Cardiac muscle cell (in vitro differentiated cells and primary cell): ENCODE data around the gene IVNS1ABP. TPM values are rescaled to one million over a fixed set of nuclear protein-coding genes. Genes with fewer than 3 reads are reported as not detected.
A peak's percentile ranks its signal among the peaks of the same experiment; 100 is the strongest.

Experiments used
- DNase-seq, 2 donors: peaks; one replicate each; pipeline versions ENCODE4 v3.0.0 to v3.0.0-alpha.2; 2010 to 2017; ENCODE audit warnings: low read depth in 1 of 2, low spot score in 1 of 2
- H3K27ac ChIP-seq: fragments of 200-600 bp; sonication (generic); 2 replicates; pipeline ENCODE4 v1.5.1; 2016
- H3K27me3 ChIP-seq: fragments of 200-600 bp; sonication (generic); 2 replicates; pipeline ENCODE4 v1.6.0; 2016; ENCODE audit warnings: control low read depth
- H3K36me3 ChIP-seq: fragments of 200-600 bp; sonication (generic); 2 replicates; pipeline ENCODE4 v1.5.1; 2016; ENCODE audit warnings: control low read depth
- H3K4me1 ChIP-seq: fragments of 200-600 bp; sonication (generic); 2 replicates; pipeline ENCODE4 v1.8.1; 2017; ENCODE audit warnings: low read depth, mild to moderate bottlenecking, mixed run types
- H3K4me3 ChIP-seq: fragments of 200-600 bp; sonication (generic); 2 replicates; pipeline ENCODE4 v1.5.1; 2016; ENCODE audit warnings: mild to moderate bottlenecking
- H3K9me3 ChIP-seq: fragments of 200-600 bp; sonication (generic); 2 replicates; pipeline ENCODE4 v1.5.1; 2017; ENCODE audit warnings: low read depth, mild to moderate bottlenecking, control low read depth
- polyA plus RNA-seq: library from polyadenylated mRNA; unstranded; fragments of >200 nt; fragmentation: Nextera tagmentation; extraction: Ambion mirVana; gene quantifications from 2 replicates; pipeline ENCODE4 v1.2.1, GENCODE V29; 2016
- total RNA-seq: library from RNA; depleted of rRNA; stranded (reverse); fragments of >200 nt; gene quantifications from 2 replicates; pipeline ENCODE4 v1.2.3, GENCODE V29; 2016
- TF ChIP-seq, protein P1 (sequence below): IDR thresholded peaks from 2 replicates; pipeline ENCODE4 v1.5.1; 2012; ENCODE audit warnings: low read depth, mild to moderate bottlenecking, low read length

Gene IVNS1ABP
- total and polyA plus RNA-seq, 2 experiments from 2014 or later = 48.8 to 49.6 TPM

DNA sequence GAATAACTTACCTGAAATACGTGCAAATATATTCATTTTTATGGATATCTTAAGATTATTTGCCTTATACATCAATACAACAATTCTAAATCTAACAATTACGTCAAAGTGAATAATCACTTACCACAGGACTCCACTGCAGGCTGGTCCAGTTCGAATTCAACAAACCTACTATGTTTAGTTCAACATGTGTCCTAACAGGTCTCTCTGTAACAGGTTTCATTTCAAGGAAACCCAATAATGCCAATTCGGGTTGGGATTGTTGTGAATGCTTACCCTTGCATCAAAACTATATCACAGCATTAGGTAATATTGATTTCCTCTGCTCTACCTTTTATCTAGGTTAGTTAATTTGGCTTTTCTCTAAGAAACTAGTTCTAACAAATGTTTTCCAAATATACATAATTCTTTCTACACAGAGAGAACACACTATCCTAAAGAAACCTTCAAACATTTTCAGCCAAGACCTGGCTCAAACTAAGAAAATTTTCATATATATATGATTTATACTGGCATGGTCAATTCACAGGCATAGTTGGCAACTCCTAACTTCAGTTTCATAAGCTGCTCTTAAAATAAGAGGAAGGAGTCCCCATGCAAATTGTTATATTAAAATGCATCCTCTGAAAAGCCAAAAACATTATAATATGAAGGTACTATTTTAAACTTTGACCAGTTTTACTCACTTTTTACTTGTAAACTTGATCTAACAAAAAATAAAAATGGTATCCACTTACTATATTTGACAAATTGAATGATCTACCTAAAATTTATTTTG is 4.5 kb downstream of the IVNS1ABP start:
- no peak for DNase-seq
- Histone ChIP-seq H3K4me3 (no peak overlapping the region), H3K9me3 (no peaks in the 10 kb centered on the region), H3K4me1 (peaks cover 41% of the 10 kb centered on the region), H3K27me3 (no peaks in the 10 kb centered on the region), H3K36me3 (peaks cover 28% of the 10 kb centered on the region), H3K27ac (no peak overlapping the region)
- TF ChIP-seq, protein P1, sequence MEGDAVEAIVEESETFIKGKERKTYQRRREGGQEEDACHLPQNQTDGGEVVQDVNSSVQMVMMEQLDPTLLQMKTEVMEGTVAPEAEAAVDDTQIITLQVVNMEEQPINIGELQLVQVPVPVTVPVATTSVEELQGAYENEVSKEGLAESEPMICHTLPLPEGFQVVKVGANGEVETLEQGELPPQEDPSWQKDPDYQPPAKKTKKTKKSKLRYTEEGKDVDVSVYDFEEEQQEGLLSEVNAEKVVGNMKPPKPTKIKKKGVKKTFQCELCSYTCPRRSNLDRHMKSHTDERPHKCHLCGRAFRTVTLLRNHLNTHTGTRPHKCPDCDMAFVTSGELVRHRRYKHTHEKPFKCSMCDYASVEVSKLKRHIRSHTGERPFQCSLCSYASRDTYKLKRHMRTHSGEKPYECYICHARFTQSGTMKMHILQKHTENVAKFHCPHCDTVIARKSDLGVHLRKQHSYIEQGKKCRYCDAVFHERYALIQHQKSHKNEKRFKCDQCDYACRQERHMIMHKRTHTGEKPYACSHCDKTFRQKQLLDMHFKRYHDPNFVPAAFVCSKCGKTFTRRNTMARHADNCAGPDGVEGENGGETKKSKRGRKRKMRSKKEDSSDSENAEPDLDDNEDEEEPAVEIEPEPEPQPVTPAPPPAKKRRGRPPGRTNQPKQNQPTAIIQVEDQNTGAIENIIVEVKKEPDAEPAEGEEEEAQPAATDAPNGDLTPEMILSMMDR = no peak

DNA sequence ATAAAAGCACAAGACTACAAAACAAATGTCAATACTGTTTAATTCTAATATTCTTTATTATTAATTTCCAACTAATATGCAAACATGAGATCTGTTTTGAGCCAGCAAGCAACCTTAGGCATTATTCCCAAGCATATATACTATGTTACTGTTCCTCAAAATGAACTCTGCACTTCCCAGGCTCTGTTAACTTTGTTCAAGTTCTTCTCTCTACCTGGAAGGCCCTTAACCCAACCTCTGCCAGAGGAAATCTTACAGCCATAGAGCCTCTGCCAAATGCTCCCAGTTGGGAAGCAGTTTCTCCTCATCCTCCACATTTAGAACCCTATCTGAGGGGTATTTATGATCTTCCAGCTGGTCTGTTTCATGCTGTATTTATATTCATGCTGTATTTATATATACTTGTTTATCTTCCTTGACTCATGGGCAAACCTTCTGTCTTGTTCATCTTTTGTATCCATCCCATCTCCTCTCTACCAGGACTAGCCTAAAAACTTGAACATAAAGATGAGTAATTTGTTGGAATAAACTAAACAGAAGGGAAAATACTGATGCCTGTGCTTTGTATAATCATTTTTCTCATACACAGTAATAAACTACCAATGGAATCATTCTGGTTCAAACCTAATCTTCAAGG is 5.3 kb downstream of the IVNS1ABP start:
- H3K27ac ChIP-seq = no peak overlapping the region
- H3K27me3 ChIP-seq = no peaks in the 10 kb centered on the region
- TF ChIP-seq, protein P1 = no peak
- peaks cover 41% of the 10 kb centered on the region for H3K4me1 ChIP-seq
- no peak for DNase-seq
- H3K36me3 ChIP-seq = peaks cover 36% of the 10 kb centered on the region
- no peaks in the 10 kb centered on the region for H3K9me3 ChIP-seq
- no peak overlapping the region for H3K4me3 ChIP-seq

DNA sequence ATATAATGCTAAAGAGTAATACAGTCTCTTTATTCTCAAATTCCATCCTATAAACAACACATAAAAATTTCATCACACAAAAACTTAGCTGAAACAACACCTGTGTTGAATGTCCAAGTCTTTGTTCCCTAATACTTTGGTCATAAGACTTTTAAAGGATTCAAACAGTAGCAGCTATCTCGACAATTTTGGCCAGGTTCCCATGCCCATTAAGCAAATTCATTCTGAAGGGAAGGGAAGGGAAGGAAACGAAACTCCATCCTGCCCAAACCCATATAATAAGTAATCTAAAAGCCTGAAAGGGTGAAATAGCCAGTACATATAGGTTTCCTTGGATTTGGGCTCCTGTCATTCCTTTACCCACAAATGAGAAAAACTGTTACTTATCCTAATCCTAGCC is 7.5 kb downstream of the IVNS1ABP start:
- TF ChIP-seq, protein P1 = no peak
- no peaks in the 10 kb centered on the region for H3K9me3 ChIP-seq
- H3K4me3 ChIP-seq = no peak overlapping the region
- no peak overlapping the region for H3K27ac ChIP-seq
- H3K4me1 ChIP-seq = peaks cover 29% of the 10 kb centered on the region
- peak in 1 of 2 donors; percentile 25 for DNase-seq
- H3K36me3 ChIP-seq = peaks cover 58% of the 10 kb centered on the region
- H3K27me3 ChIP-seq = no peaks in the 10 kb centered on the region

DNA sequence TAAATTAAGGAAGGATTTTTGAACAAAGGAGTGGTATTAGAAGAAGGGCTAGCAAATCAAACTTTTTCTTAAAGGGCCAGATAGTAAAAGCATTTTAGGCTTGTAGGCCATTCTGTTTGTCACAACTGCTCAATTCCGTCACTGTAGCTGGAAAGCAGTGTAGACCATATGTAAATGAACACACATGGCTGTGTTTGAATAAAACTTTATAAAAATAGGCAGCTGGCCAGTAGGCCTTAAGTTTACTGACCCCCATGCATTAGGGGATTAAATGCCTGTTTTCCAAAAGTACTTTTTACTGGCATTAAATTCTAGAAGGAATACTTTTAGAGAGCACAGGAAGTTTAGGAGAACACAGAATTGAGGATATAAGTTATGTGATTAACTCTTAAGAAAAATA is 8.9 kb downstream of the IVNS1ABP start:
- H3K9me3 ChIP-seq = no peaks in the 10 kb centered on the region
- no peaks in the 10 kb centered on the region for H3K27me3 ChIP-seq
- no peak overlapping the region for H3K27ac ChIP-seq
- peaks cover 71% of the 10 kb centered on the region for H3K36me3 ChIP-seq
- TF ChIP-seq, protein P1 = no peak
- H3K4me1 ChIP-seq = peaks cover 15% of the 10 kb centered on the region
- DNase-seq = no peak
- H3K4me3 ChIP-seq = no peak overlapping the region

DNA sequence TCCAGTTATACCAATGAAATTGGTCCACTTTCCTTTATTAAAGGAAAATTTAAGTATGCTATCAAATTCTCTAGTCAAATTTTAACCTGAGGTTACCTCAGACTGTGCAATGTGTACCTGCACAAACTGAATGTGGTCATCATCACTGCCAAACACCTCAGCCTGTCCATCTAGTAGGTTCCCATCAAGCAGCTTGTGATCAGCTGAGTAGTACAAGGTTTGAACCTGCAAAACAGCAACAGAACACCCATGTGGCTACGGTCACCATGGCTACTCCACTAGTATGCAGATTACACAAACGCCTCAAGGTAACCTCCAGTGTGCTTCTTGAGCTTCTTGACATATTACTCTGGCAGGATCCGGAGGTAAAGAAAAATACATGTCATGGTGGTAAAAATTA is 11.6 kb downstream of the IVNS1ABP start:
- peaks cover 93% of the 10 kb centered on the region for H3K36me3 ChIP-seq
- no peaks in the 10 kb centered on the region for H3K4me1 ChIP-seq
- TF ChIP-seq, protein P1 = no peak
- no peak overlapping the region for H3K27ac ChIP-seq
- H3K9me3 ChIP-seq = no peaks in the 10 kb centered on the region
- DNase-seq = no peak
- H3K27me3 ChIP-seq = no peaks in the 10 kb centered on the region
- H3K4me3 ChIP-seq = no peak overlapping the region
